ENCODE results near the gene PIK3R3. TPM values are rescaled to one million over a fixed set of nuclear protein-coding genes. Genes with fewer than 3 reads are reported as not detected.

Gene PIK3R3
- total RNA-seq, 1 experiment from 2014 or later: 12.4 TPM

DNA sequence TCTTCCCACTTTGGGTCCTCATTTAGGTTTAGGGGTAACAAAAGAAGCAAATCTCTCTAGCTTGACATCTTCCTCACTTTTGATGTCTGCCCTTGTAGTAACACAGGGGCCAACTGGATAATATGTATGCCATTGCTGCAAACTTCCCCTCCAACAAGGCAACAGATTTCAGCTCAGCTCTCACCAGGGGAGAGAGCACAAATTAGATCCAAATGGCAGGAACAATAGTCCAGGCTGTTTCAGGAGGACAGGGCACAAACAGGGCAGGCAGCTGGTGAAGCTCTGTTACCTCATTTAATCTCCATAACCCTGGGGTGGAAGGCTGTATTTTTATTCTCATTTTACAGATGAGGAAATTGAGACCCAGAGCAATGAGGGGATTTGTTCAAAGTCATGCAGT lies 4.3 kb upstream of the PIK3R3 start:
- H4K8ac ChIP-seq (replicated peaks; ENCODE audit: insufficient read length, low read depth, low read length): no peak overlapping the region
- H3K4ac ChIP-seq (ENCODE audit: low read depth, low read length): no peak overlapping the region
- no peaks in the 10 kb centered on the region for H3K79me2 ChIP-seq (ENCODE audit: insufficient read depth, low read length)
- no peak overlapping the region for H3K23ac ChIP-seq (ENCODE audit: insufficient read length, low read depth, low read length)
- H3K27me3 ChIP-seq (ENCODE audit: insufficient read depth, low read length): no peaks in the 10 kb centered on the region; the same call in 1 of the 2 replicates
- peaks cover 13% of the 10 kb centered on the region for H3K27me3 Mint-ChIP-seq (ENCODE audit: low read depth)
- no peaks in the 10 kb centered on the region for H3K36me3 Mint-ChIP-seq (ENCODE audit: insufficient read depth in 1 of 3, low read depth in 3 of 3)
- no peaks in the 10 kb centered on the region for H3K9me3 ChIP-seq (ENCODE audit: control insufficient read depth, low read depth, low read length)
- no peak overlapping the region for H2BK12ac ChIP-seq (ENCODE audit: insufficient read length, low read depth, low read length)
- H3K18ac ChIP-seq (ENCODE audit: insufficient read length, low read depth, low read length): no peak overlapping the region
- H2AK5ac ChIP-seq (ENCODE audit: insufficient read length, low read length): no peak overlapping the region
- H3K4me1 Mint-ChIP-seq: peaks cover 16 to 18% of the 10 kb centered on the region in 2 experiments
- no peak overlapping the region for H2BK15ac ChIP-seq (ENCODE audit: low read depth, low read length)
- H3K4me3 Mint-ChIP-seq: no peak overlapping the region
- TF ChIP-seq, protein P1, sequence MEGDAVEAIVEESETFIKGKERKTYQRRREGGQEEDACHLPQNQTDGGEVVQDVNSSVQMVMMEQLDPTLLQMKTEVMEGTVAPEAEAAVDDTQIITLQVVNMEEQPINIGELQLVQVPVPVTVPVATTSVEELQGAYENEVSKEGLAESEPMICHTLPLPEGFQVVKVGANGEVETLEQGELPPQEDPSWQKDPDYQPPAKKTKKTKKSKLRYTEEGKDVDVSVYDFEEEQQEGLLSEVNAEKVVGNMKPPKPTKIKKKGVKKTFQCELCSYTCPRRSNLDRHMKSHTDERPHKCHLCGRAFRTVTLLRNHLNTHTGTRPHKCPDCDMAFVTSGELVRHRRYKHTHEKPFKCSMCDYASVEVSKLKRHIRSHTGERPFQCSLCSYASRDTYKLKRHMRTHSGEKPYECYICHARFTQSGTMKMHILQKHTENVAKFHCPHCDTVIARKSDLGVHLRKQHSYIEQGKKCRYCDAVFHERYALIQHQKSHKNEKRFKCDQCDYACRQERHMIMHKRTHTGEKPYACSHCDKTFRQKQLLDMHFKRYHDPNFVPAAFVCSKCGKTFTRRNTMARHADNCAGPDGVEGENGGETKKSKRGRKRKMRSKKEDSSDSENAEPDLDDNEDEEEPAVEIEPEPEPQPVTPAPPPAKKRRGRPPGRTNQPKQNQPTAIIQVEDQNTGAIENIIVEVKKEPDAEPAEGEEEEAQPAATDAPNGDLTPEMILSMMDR (conservative IDR thresholded peaks at IDR 0.05): no peak
- DNase-seq: no peak
- no peak overlapping the region for H3K56ac ChIP-seq (ENCODE audit: insufficient read length, low read depth, low read length)
- H3K27ac Mint-ChIP-seq: no peak overlapping the region
- H3K4me2 ChIP-seq (ENCODE audit: insufficient read depth, insufficient read length, low read length): no peak overlapping the region
- no peak overlapping the region for H4K5ac ChIP-seq (ENCODE audit: insufficient read length, low read depth, low read length)
- peaks cover 6% of the 10 kb centered on the region; the same call in 1 of the 2 replicates for H3K4me1 ChIP-seq (ENCODE audit: insufficient read depth, low read length)
- H2BK20ac ChIP-seq (ENCODE audit: low read depth, low read length, poor library complexity, severe bottlenecking): no peak overlapping the region
- peaks cover 0 to 3% of the 10 kb centered on the region in 2 experiments; a peak in 1 of 5 replicates for H3K9me3 Mint-ChIP-seq
- no peaks in the 10 kb centered on the region for H3K79me1 ChIP-seq (ENCODE audit: insufficient read depth, low read depth, low read length, poor library complexity, severe bottlenecking)
- H3T11ph ChIP-seq (ENCODE audit: low read length): no peak overlapping the region
- H3K14ac ChIP-seq (ENCODE audit: insufficient read depth, low read length): no peak overlapping the region
- H2BK5ac ChIP-seq (ENCODE audit: insufficient read length, low read length): no peak overlapping the region
- H3K27ac ChIP-seq (ENCODE audit: insufficient read length, low read depth, low read length): no peak overlapping the region
- no peaks in the 10 kb centered on the region for H4K20me1 ChIP-seq (ENCODE audit: control insufficient read depth, insufficient read depth, insufficient read length)
- H3K23me2 ChIP-seq (ENCODE audit: insufficient read length, low read depth, low read length, poor library complexity, severe bottlenecking): peaks cover 14% of the 10 kb centered on the region
- H4K91ac ChIP-seq (ENCODE audit: insufficient read length, low read depth, low read length): no peak overlapping the region
- no peak overlapping the region for H3K9ac ChIP-seq (ENCODE audit: extremely low read depth, insufficient read length, low read length)
- H2BK120ac ChIP-seq (ENCODE audit: low read depth, low read length, poor library complexity, severe bottlenecking): no peak overlapping the region
- H2AFZ ChIP-seq (ENCODE audit: low read length): no peak overlapping the region

Measured in H9 (cell line).